DOHH2 (cell line): Measurements from ENCODE around the gene IFNA17.

Experiments used
- EZH2phosphoT487 ChIP-seq: fragments of 200-600 bp; sonication (generic); IDR thresholded peaks from 2 replicates; pipeline ENCODE4 v1.6.1; 2017; ENCODE audit warnings: borderline replicate concordance, mild to moderate bottlenecking, antibody characterized with exemption, low read length, moderate library complexity, mixed read lengths
- TF ChIP-seq, protein P1 (sequence below): fragments of 200-600 bp; sonication (generic); IDR thresholded peaks from one replicate; pipeline ENCODE4 v1.5.1; 2014; ENCODE audit warnings: antibody characterized with exemption, mild to moderate bottlenecking, low read depth, low read length; ENCODE audit not compliant: poor library complexity, severe bottlenecking

DNA sequence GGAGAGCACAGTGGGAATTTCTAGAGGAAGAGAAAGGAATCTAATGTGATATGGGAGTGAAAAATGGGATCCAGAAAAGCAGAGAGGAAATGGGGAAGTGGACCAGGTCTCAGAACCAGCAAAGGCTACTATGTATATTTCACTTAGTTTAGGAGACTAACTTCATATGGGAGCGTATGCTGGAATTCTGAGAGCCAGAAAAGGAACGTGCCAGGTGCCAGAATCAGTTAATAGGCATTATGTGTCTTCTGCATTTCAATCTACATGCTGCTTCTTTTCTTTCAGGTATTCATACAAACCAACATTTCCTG is 40.3 kb upstream of the IFNA17 start:
- TF ChIP-seq, protein P1, sequence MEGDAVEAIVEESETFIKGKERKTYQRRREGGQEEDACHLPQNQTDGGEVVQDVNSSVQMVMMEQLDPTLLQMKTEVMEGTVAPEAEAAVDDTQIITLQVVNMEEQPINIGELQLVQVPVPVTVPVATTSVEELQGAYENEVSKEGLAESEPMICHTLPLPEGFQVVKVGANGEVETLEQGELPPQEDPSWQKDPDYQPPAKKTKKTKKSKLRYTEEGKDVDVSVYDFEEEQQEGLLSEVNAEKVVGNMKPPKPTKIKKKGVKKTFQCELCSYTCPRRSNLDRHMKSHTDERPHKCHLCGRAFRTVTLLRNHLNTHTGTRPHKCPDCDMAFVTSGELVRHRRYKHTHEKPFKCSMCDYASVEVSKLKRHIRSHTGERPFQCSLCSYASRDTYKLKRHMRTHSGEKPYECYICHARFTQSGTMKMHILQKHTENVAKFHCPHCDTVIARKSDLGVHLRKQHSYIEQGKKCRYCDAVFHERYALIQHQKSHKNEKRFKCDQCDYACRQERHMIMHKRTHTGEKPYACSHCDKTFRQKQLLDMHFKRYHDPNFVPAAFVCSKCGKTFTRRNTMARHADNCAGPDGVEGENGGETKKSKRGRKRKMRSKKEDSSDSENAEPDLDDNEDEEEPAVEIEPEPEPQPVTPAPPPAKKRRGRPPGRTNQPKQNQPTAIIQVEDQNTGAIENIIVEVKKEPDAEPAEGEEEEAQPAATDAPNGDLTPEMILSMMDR: no peak
- no peak for TF ChIP-seq EZH2phosphoT487
